ENCODE results near the gene SOX13.

- TF ChIP-seq FOXP1 (CRISPR knock-in tag; IDR thresholded peaks at IDR 0.05; ENCODE audit: borderline replicate concordance) (no peak), NR3C1 (CRISPR knock-in tag; conservative IDR thresholded peaks at IDR 0.05; ENCODE audit: low read depth) (no peak), ATF6 (CRISPR knock-in tag; IDR thresholded peaks at IDR 0.05) (no peak), SMAD4 (CRISPR knock-in tag; IDR thresholded peaks at IDR 0.05) (no peak), E2F5 (CRISPR knock-in tag; IDR thresholded peaks at IDR 0.05) (no peak), IRF2 (CRISPR knock-in tag; IDR thresholded peaks at IDR 0.05; ENCODE audit: borderline replicate concordance, low read depth) (no peak), CTCF (IDR thresholded peaks at IDR 0.05) (no peak)
Measured at GRCh38 chr1:204145033-204145504, 72.2 kb downstream of the SOX13 start.

All from WTC11 (cell line).